Activated T-cell treated with anti-CD3 and anti-CD28 coated beads for 24 hours (primary cell): ENCODE measurements around the gene AGAP2.

Source experiments
- DNase-seq: peaks from one replicate; pipeline ENCODE4 v3.0.0-alpha.2; 2020; ENCODE audit warnings: low read depth

AGAP2 gene

DNA sequence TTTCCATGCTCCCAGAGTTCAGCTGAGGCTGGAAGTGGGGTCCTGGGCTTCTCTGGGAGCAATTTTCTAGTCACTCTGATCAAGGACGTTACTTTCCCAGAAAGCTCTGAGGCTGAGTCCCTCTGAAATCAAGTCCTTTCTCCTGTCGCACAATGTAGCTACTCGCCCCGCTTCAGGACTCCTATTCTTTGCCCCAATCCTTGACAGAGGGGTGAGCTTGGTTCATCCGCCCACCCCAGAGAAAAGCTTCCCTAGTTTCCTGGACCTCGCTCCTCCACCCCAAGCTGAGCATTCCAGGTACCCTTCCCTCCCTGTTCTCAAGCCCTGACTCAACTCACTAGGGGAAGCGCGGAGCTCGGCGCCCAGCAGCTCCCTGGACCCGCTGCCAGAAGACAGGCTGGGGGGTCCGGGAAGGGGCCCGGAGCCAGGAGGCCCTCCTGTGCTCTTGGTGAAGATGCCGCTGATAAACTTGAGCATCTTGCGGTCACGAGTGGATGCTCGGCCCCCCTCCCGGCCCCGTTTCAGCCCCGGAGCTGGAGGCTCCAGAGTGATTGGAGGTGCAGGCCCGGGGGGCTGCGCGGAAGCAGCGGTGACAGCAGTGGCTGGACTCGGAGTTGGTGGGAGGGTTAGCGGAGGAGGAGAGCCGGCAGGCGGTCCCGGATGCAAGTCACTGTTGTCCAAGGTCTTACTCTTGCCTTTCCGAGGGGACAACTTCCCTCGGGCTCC lies 1.6 kb downstream of the AGAP2 start:
- DNase-seq = no peak

GRCh38 chr12:57735952-57736740 lies 2.4 kb downstream of the AGAP2 start:
- DNase-seq = no peak

DNA sequence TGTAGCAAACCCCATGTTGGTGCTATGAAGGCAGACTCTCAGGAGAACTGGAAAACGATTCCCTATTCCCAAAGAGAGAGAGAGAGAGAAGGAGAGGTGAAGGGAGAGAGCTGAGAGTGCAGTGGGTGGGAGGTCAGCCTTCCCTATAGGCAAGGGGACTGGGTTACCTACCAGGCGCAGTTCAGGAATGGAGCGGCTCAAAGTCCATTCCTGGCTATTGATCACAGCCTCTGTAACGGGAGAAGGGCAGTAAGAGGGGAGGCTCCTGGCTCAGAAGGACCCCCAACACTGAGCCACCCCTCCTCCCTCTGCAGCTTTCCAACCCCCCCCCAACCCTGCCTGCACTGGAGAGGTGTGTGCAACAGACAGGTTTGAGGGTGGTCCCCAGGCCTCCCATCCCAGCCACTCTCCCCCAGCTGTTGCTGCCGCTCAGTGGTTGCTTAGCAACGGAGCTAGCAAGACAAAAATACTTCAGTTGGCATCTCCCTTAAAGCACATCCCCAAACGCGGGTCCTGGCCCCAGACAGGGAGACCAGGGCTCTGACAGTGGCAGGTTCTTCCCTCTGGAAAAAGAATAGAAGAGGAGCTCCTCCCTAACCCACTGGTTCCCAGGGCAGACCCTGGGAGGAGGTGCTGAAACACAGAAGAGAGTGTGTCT lies 3.2 kb downstream of the AGAP2 start:
- DNase-seq = no peak

GRCh38 chr12:57734591-57734990 lies 4.0 kb downstream of the AGAP2 start:
- DNase-seq = no peak

DNA sequence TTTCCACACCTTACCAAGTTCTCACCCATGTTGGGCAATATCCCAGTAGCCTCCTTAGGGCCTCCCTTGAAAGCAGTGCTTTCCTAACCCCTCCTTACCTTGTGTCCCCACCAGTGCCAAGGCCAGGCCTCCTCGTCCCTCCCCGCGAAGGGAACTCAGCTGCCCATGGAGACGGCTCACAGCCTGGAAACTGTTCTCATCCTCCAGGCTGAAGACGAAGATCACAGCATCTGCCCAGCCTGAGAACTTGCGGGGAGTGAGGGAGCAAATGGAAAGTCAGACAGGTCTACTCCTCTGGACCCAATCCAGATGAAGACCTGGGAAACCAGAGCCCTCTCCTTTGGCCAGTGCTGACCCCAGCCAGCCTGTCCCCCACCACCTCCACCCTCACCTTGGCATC lies 4.6 kb downstream of the AGAP2 start:
- DNase-seq = no peak

DNA sequence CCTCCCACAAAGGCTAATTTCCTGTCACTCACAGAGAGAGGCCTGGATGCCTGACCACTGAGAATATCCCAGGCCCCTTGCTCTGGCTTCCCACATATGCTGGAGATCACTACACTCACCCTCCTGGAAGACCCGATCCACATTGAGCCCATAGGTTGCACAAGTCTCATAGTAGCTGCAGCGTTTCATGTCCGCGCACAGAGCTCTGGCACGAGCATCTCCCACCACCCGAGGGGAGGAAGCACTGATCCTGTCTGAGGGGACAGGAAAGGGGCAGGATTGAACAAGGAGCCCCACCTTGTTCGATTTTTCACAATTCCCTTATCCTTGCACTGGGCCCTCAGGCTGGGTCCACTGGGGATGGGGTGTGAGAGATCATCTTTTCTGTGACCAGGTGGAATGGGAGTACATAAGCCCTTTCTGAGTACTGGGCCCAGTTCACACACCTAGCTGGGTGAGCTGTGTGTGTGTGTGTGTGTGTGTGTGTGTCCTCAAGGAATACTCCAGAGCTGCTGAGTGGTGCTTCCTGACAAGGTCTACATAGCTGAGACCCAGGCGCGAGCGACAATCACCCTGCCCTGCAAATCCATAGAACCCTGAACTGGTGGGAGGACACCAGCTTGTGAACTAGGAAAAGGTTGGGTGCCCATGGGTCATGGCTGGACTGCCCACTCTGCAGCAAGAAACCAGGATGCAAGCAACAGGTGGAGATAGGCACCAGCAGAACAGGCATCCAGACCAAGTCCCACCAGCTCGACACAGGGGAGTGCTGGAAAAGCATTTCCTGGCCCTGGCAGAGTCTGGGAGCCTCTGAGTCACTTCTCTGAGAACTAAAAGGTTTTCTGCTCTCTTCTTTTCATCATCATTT lies 5.6 kb downstream of the AGAP2 start:
- DNase-seq = no peak

- no peak for DNase-seq
These were observed 6.3 kb downstream of the AGAP2 start for GRCh38 chr12:57732270-57732669.

GRCh38 chr12:57731411-57732080 lies 7.0 kb downstream of the AGAP2 start:
- DNase-seq = no peak

DNA sequence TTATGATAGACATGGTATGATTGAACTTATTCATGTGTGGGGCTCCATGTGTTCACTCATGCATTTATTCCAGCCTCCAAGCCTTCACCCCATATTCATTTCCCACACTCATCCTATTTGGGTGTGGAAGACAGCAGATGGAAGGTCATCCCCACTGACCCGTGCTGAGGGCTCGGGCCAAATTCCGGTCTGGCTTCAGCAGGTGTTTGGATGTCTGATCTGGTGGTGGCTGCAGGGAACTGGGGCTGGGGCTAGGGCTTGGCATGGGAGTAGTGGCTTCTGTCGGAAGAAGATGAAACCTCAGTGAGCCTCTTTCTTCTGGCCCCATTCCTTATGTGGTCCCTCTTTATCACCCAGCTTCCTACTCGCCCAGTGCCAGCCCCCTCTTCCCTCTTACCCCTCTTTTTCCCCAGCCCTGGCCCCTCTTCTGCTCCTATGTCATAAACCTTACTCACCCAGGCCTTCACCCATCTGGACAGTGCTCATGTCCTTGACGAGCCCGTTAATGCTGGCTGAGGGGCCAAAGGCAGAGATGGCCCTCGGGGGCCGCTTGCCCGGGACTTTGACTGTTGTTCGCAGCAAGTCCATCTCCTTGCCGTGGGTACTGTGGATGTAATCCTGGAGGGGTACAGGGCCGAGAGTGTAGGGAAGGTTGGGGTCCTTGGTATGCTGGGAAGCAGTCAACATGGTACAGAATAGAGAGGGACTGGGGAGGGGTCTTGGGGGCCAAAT lies 8.0 kb downstream of the AGAP2 start:
- DNase-seq = no peak

DNA sequence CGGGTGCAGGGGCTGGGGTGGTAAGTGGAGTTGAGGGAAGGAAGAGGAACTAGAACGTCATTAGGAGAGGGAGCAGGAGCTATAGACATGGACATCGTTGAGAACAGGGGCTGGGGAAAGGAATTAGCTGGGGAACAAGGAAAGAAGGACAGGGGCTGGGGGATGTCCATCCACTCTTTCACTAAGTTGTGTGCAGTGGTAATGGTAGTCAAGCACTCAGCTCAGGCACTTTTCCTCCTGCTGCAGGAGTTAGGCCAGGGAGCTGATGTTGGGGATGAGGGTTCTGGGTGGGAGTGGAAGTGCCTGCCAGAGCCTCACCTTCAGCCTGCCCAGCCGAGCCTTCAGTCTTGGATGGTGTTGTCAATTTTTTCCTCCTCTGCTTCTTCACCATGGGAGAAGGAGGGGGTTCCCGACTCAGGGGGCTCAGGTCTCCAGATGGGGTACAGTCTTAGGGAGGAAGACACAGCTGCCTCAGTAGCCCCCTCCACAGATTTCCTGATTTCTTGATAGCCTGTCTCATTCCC lies 9.2 kb downstream of the AGAP2 start:
- no peak for DNase-seq

GRCh38 chr12:57727758-57728395 lies 10.7 kb downstream of the AGAP2 start:
- no peak for DNase-seq

DNA sequence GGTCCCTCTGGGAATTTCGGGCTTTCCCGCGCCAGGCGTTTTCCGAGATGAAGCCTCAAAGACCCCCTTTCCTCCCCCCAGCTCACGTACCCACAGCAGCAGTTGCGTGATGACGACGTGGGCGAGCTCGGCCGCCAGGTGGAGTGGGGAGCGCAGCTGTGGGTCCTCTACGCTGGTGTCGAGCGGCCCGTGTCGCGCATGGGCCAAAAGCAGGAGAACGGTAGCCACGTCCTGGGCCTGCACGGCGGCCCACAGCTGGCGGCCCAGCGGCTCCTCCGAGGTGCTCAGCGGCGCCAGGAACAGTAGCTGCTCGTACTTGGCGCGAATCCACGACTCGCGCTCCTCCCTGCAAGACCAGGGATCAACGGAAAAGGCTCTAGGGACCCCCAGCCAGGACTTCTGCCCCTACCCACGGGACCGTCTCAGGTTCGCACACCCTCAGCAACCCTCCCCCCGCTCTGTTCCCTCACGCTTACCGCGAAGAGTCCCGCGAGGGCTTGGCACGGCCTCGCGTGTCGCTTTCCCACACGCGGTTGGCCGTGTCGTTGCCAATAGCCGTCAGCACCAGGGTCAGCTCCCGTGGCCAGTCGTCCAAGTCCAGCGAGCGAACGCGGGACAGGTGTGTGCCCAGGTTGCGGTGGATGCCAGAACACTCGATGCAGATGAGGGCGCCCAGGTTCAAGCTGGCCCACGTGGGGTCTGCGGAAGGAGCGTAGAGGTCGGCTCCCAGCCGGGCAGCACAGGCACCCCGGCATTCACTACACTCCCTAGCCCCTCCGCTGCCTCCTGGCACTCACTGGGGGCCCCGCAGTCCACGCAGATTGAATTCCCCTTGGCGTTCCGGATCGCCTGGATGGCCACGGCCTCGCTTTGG lies 11.4 kb downstream of the AGAP2 start:
- no peak for DNase-seq

- DNase-seq = no peak
These were observed 12.2 kb downstream of the AGAP2 start for GRCh38 chr12:57726151-57726883.

DNA sequence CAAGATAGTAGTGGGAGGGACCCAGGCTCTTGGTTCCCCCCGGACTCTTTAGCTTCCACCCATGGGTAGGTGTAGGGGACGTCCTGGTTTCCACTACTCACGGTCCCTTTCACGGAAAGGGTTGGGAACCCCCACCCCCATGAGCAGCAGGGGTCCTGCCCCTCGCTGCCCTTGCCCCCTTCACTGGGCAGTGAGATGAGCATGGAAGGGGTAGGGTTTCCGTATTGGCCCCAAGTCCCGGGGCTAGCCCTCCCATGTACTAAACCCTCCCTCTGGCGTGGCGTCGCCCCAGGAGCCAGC lies 12.7 kb downstream of the AGAP2 start:
- no peak for DNase-seq

- DNase-seq = no peak
These were observed 13.4 kb downstream of the AGAP2 start for GRCh38 chr12:57724936-57725740.

- DNase-seq = no peak
These were observed 14.3 kb downstream of the AGAP2 start for GRCh38 chr12:57724003-57724935.

DNA sequence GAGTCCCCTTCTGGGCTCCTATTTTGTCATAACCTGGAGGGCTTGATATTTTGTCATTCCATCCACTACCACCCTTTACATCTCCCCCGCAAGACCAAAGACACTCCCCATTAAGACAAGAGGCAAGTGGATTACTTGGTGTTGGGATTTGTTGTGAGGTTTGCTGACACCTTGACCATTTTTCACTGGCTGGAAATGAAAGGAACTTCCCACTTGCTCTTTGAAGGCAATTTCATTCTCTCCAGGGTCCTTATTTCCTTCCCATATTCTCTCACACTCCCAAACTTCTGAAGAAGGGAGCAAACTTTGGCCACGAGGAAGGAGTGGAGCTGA lies 14.9 kb downstream of the AGAP2 start:
- no peak for DNase-seq
